Tibial nerve (tissue), 4 donors: ENCODE results near the gene IGFL4. TPM values are rescaled to one million over a fixed set of nuclear protein-coding genes. Genes with fewer than 3 reads are reported as not detected.

Source experiments
- DNase-seq, 2 donors: peaks; one replicate each; pipeline ENCODE4 v3.0.0-alpha.2; 2019; ENCODE audit warnings: low spot score in 2 of 2
- H3K27ac ChIP-seq, 4 donors: fragments of 200-600 bp; sonication (generic) in 3 of 4; one replicate each; pipeline ENCODE4 v1.5.1; 2017 to 2019; ENCODE audit warnings: mild to moderate bottlenecking in 1 of 4
- H3K27me3 ChIP-seq, 2 donors: fragments of 200-600 bp; sonication (generic) in 1 of 2; one replicate each; pipeline versions ENCODE4 v1.5.1 to v1.6.0; 2017 to 2019
- H3K36me3 ChIP-seq, 3 donors: fragments of 200-600 bp; sonication (generic); one replicate each; pipeline ENCODE4 v1.5.1; 2018 to 2019
- H3K4me1 ChIP-seq, 4 donors: fragments of 200-600 bp; sonication (generic) in 3 of 4; one replicate each; pipeline ENCODE4 v1.5.1; 2017 to 2019
- H3K4me3 ChIP-seq, 4 donors: fragments of 200-600 bp; sonication (generic) in 3 of 4; one replicate each; pipeline ENCODE4 v1.5.1; 2017 to 2019; ENCODE audit warnings: mild to moderate bottlenecking in 1 of 4, moderate library complexity in 1 of 4
- H3K9me3 ChIP-seq, 4 donors: fragments of 200-600 bp; sonication (generic) in 3 of 4; one replicate each; pipeline ENCODE4 v1.5.1; 2017 to 2019
- CTCF ChIP-seq, 5 experiments: fragments of 200-600 bp in 3 of 5; fragments of 450-650 bp in 2 of 5; sonication (generic) in 3 of 5; IDR thresholded peaks; one replicate each; pipeline ENCODE4 v1.5.1; 2016 to 2019; ENCODE audit warnings: antibody characterized with exemption in 5 of 5, mild to moderate bottlenecking in 3 of 5, moderate library complexity in 2 of 5
- EP300 ChIP-seq, 2 donors: sonication (generic); formaldehyde crosslinking; IDR thresholded peaks; one replicate each; pipeline ENCODE4 v1.6.1; 2017; ENCODE audit warnings: antibody characterized with exemption in 2 of 2, mild to moderate bottlenecking in 1 of 2
- POLR2A ChIP-seq, 2 donors: fragments of 450-650 bp; IDR thresholded peaks; one replicate each; pipeline ENCODE4 v1.6.1; 2017; ENCODE audit warnings: antibody characterized with exemption in 2 of 2, mild to moderate bottlenecking in 2 of 2, moderate library complexity in 2 of 2
- WGBS, 2 donors: methylation state at CpG; one replicate each; pipeline ENCODE4 v1.1.5; 2018; 5-methylcytosine and 5-hydroxymethylcytosine counted together
- total RNA-seq, 4 donors: library from RNA; depleted of rRNA; stranded (reverse); fragments of >200 nt; gene quantifications; one replicate each; pipeline ENCODE4 v1.1.0, GENCODE V29; 2016

The IGFL4 gene
- total RNA-seq, 4 donors from 2014 or later: 0.21 to 1.8 (median 0.89) TPM

DNA sequence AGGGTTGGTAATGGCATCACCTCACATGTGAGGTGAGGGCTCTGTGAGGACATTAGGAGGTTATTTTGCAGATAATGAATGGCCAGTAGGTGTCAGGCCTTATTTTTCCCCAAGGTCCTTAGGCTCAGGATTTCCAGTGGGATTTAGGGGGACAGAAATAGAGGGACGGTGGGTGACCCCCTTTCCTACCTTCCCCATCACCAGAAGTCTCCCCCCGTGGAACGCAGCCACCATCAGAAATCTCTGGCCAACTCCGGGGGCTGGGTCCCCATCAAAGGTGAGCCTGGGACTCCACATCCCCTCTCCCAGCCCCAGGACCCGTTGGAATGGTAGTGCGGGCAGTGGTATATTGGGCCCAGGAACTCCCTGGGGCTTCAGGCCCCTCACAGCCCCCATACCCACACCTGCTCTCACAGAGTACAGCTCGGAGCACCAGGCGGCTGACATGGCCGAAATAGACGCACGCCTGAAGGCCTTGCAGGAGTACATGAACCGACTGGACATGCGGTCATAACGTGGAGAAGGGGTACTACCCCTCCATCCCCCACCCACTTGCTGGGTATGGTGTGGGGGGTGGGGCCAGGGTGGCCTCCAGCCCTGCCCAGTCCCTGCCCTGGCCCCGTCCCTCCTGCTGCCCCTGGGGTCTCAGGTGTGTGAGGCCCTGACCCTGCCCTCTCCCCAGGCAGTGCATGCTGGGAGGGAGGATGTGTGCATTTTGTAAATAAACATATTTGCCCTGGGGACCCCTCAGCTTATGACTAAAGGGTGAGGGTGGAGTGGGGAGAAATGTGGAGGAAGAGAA is 22.7 kb downstream of the IGFL4 start:
- Histone ChIP-seq H3K27ac (no peak overlapping the region), H3K4me1 (peaks cover 0 to 28% (median 21%) of the 10 kb centered on the region in 4 donors), H3K36me3 (peaks cover 0 to 25% (median 0%) of the 10 kb centered on the region in 3 donors), H3K4me3 (no peak overlapping the region), H3K9me3 (no peaks in the 10 kb centered on the region), H3K27me3 (peaks cover 0 to 43% of the 10 kb centered on the region in 2 donors)
- DNase-seq: no peak
- 95 to 96% methylated on average over 12 to 15 of the region's 15 CpGs for WGBS, 2 donors
- TF ChIP-seq EP300 (IDR thresholded peaks at IDR 0.05): no peak

- peak in 2 of 5 experiments; percentile 10 to 29 for TF ChIP-seq CTCF (IDR thresholded peaks at IDR 0.05)
- TF ChIP-seq EP300 (IDR thresholded peaks at IDR 0.05): no peak
- TF ChIP-seq POLR2A (IDR thresholded peaks at IDR 0.05): no peak
- DNase-seq: no peak
- H3K27ac ChIP-seq: no peak overlapping the region
- peaks cover 0 to 43% of the 10 kb centered on the region in 2 donors for H3K27me3 ChIP-seq
- 49 to 52% methylated on average over 7 of the region's 7 CpGs for WGBS, 2 donors
- H3K36me3 ChIP-seq: peaks cover 0 to 25% (median 0%) of the 10 kb centered on the region in 3 donors
- peak overlapping the region in 2 of 4 donors; percentile 46 to 66 for H3K4me3 ChIP-seq
- H3K4me1 ChIP-seq: peaks cover 0 to 28% (median 21%) of the 10 kb centered on the region in 4 donors
- H3K9me3 ChIP-seq: no peaks in the 10 kb centered on the region
Measured at GRCh38 chr19:46017095-46017429, 23.7 kb downstream of the IGFL4 start.

GRCh38 chr19:46016426-46017094 is 24.2 kb downstream of the IGFL4 start:
- 0 to 1% methylated on average over 36 to 45 of the region's 48 CpGs for WGBS, 2 donors
- TF ChIP-seq POLR2A (IDR thresholded peaks at IDR 0.05) (no peak), CTCF (IDR thresholded peaks at IDR 0.05) (peak; percentile 60 to 96 (median 85))
- H3K4me3 ChIP-seq: peak overlapping the region; percentile 46 to 69 (median 66)
- H3K36me3 ChIP-seq: peaks cover 0 to 25% (median 0%) of the 10 kb centered on the region in 3 donors
- peak overlapping the region in 2 of 4 donors; percentile 46 to 74 for H3K27ac ChIP-seq
- no peaks in the 10 kb centered on the region for H3K9me3 ChIP-seq
- H3K27me3 ChIP-seq: peaks cover 0 to 44% of the 10 kb centered on the region in 2 donors
- H3K4me1 ChIP-seq: peaks cover 0 to 28% (median 21%) of the 10 kb centered on the region in 4 donors
- peak; percentile 62 to 64 for DNase-seq

DNA sequence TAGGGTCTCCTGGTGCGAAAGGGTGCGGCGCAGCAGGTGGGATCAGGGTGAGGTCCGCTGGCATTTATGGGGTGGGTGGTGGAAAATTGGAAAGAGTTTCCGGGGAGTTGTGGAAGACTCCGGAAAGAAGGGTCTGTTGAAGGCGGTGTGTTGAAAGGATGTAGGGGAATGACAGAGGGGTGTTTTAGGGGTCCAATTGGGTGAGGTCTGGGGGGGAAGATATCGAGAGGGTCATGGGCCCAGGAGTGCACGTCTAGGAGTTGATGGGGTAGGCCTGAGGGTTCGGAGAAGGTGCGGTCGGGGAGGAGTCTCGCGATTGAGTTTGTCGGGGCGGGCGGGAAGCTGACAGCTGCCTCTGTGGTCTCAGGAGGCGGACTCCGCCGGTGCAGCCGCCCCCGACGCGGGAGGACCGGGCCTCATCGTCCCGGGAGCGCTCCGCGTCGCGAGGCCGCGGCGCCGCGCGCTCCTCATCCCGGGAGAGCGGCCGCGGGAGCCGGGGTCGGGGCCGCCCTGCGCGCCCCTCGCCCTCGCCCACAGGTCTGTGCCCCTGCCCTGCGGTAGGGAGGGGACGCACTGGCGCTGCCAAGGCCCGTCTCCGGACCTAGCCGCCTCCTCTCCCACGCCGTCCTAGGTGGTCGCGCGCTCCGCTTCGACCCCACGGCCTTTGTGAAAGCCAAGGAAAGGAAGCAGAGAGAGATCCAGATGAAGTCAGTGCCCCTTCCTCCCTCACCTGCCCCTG is 24.9 kb downstream of the IGFL4 start:
- no peaks in the 10 kb centered on the region for H3K9me3 ChIP-seq
- peaks cover 0 to 25% (median 0%) of the 10 kb centered on the region in 3 donors for H3K36me3 ChIP-seq
- H3K27me3 ChIP-seq: peaks cover 0 to 44% of the 10 kb centered on the region in 2 donors
- 3 to 8% methylated on average over 26 to 52 of the region's 63 CpGs for WGBS, 2 donors
- H3K4me1 ChIP-seq: peaks cover 0 to 28% (median 21%) of the 10 kb centered on the region in 4 donors
- TF ChIP-seq EP300 (IDR thresholded peaks at IDR 0.05) (no peak), CTCF (IDR thresholded peaks at IDR 0.05) (no peak), POLR2A (IDR thresholded peaks at IDR 0.05) (no peak)
- DNase-seq: no peak
- H3K27ac ChIP-seq: peak overlapping the region in 2 of 4 donors; percentile 46 to 74
- peak overlapping the region; percentile 46 to 69 (median 66) for H3K4me3 ChIP-seq

DNA sequence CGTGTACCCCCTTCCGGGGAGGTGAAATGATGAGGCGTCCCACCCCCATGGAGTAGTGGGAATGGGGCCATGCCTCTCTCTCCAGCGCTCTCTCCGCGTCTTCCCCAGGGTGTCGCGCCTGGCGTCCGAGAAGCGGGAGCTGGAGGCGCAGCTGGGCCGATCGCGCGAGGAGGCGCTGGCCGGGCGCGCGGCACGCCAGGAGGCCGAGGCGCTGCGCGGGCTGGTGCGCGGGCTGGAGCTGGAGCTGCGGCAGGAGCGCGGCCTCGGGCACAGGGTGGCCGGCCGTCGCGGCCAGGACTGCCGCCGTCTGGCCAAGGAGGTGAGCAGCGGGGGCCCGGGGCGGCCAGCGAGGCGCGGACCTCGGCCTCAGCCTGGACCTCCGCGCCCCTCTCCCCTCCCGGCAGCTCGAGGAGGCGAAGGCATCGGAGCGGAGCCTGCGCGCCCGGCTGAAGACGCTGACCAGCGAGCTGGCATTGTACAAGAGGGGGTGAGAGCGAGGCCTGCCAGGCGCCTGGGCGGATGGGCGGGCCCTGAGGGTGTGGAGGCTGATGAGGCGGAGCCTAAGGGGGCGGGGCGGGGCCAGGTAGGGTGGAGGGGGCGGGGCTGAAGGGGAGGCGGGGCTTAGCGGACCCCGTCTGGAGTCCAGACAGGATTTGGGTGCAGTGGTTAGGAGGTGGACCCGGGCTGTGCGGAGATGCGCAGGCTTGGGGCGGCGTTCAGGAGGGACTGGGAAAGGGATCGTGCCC is 25.7 kb downstream of the IGFL4 start:
- peaks cover 0 to 44% of the 10 kb centered on the region in 2 donors for H3K27me3 ChIP-seq
- H3K9me3 ChIP-seq: no peaks in the 10 kb centered on the region
- peak overlapping the region in 1 of 4 donors; percentile 50 for H3K27ac ChIP-seq
- H3K36me3 ChIP-seq: peaks cover 0 to 25% (median 0%) of the 10 kb centered on the region in 3 donors
- H3K4me3 ChIP-seq: peak overlapping the region in 2 of 4 donors; percentile 5 to 66
- WGBS, 2 donors: 9 to 12% methylated on average over 17 to 56 of the region's 74 CpGs
- peak in 1 of 2 donors; percentile 23 for TF ChIP-seq POLR2A (IDR thresholded peaks at IDR 0.05)
- TF ChIP-seq EP300 (IDR thresholded peaks at IDR 0.05): no peak
- no peak for DNase-seq
- H3K4me1 ChIP-seq: peaks cover 0 to 28% (median 21%) of the 10 kb centered on the region in 4 donors
